ENCODE results near the gene HUWE1. TPM values are rescaled to one million over a fixed set of nuclear protein-coding genes. Genes with fewer than 3 reads are reported as not detected.

The HUWE1 gene
- total RNA-seq, 1 experiment from 2014 or later = 222 TPM

- intact Hi-C loops (cut with micrococcal nuclease; ENCODE audit: unreplicated experiment) = no loop called here
- H3K27ac ChIP-seq (ENCODE audit: low read depth, low read length, poor library complexity, severe bottlenecking) = no peak overlapping the region
- no peak overlapping the region for H3K4me3 ChIP-seq (ENCODE audit: low read depth, low read length, poor library complexity, severe bottlenecking)
- BruUV-seq (replicated peaks) = no TSS peak
- no peaks in the 10 kb centered on the region for H3K9me3 ChIP-seq (ENCODE audit: low read depth, low read length, poor library complexity, severe bottlenecking)
- ChIA-PET CTCF (no interaction called here), POLR2A (ENCODE audit: low non-redundant PET) (no interaction called here)
- no peaks in the 10 kb centered on the region for H3K36me3 ChIP-seq (ENCODE audit: insufficient read depth, low read length, poor library complexity, severe bottlenecking)
- TF ChIP-seq EZH2 (IDR thresholded peaks at IDR 0.05; ENCODE audit: borderline replicate concordance, low read depth, low read length, poor library complexity, severe bottlenecking) (no peak), CTCF (conservative IDR thresholded peaks at IDR 0.05; ENCODE audit: low read depth, low read length) (no peak)
- no peaks in the 10 kb centered on the region for H3K4me1 ChIP-seq (ENCODE audit: insufficient read depth, low read length, poor library complexity, severe bottlenecking)
- DNase-seq (ENCODE audit: low spot score) = no peak
- H3K27me3 ChIP-seq (replicated peaks; ENCODE audit: insufficient read depth, low read depth, low read length, poor library complexity) = no peaks in the 10 kb centered on the region
Measured at GRCh38 chrX:53704854-53705253, 18.3 kb upstream of the HUWE1 start.

GRCh38 chrX:53704294-53704693 is 17.8 kb upstream of the HUWE1 start:
- Histone ChIP-seq H3K27me3 (replicated peaks; ENCODE audit: insufficient read depth, low read depth, low read length, poor library complexity) (no peaks in the 10 kb centered on the region), H3K27ac (ENCODE audit: low read depth, low read length, poor library complexity, severe bottlenecking) (no peak overlapping the region), H3K9me3 (ENCODE audit: low read depth, low read length, poor library complexity, severe bottlenecking) (no peaks in the 10 kb centered on the region), H3K4me1 (ENCODE audit: insufficient read depth, low read length, poor library complexity, severe bottlenecking) (no peaks in the 10 kb centered on the region), H3K36me3 (ENCODE audit: insufficient read depth, low read length, poor library complexity, severe bottlenecking) (no peaks in the 10 kb centered on the region), H3K4me3 (ENCODE audit: low read depth, low read length, poor library complexity, severe bottlenecking) (no peak overlapping the region)
- TF ChIP-seq EZH2 (IDR thresholded peaks at IDR 0.05; ENCODE audit: borderline replicate concordance, low read depth, low read length, poor library complexity, severe bottlenecking) (no peak), CTCF (conservative IDR thresholded peaks at IDR 0.05; ENCODE audit: low read depth, low read length) (no peak)
- no TSS peak for BruUV-seq (replicated peaks)
- DNase-seq (ENCODE audit: low spot score) = no peak
- intact Hi-C loops (cut with micrococcal nuclease; ENCODE audit: unreplicated experiment) = no loop called here
- CTCF ChIA-PET = no interaction called here
- POLR2A ChIA-PET (ENCODE audit: low non-redundant PET) = no interaction called here

GRCh38 chrX:53695946-53696549 is 9.5 kb upstream of the HUWE1 start:
- no TSS peak for BruUV-seq (replicated peaks)
- no peak for DNase-seq (ENCODE audit: low spot score)
- TF ChIP-seq EZH2 (IDR thresholded peaks at IDR 0.05; ENCODE audit: borderline replicate concordance, low read depth, low read length, poor library complexity, severe bottlenecking) (no peak), CTCF (conservative IDR thresholded peaks at IDR 0.05; ENCODE audit: low read depth, low read length) (no peak)
- H3K36me3 ChIP-seq (ENCODE audit: insufficient read depth, low read length, poor library complexity, severe bottlenecking) = no peaks in the 10 kb centered on the region
- ChIA-PET CTCF (no interaction called here), POLR2A (ENCODE audit: low non-redundant PET) (no interaction called here)
- no peaks in the 10 kb centered on the region for H3K27me3 ChIP-seq (replicated peaks; ENCODE audit: insufficient read depth, low read depth, low read length, poor library complexity)
- H3K4me3 ChIP-seq (ENCODE audit: low read depth, low read length, poor library complexity, severe bottlenecking) = no peak overlapping the region
- no peak overlapping the region for H3K27ac ChIP-seq (ENCODE audit: low read depth, low read length, poor library complexity, severe bottlenecking)
- intact Hi-C loops (cut with micrococcal nuclease; ENCODE audit: unreplicated experiment) = no loop called here
- no peaks in the 10 kb centered on the region for H3K4me1 ChIP-seq (ENCODE audit: insufficient read depth, low read length, poor library complexity, severe bottlenecking)
- no peaks in the 10 kb centered on the region for H3K9me3 ChIP-seq (ENCODE audit: low read depth, low read length, poor library complexity, severe bottlenecking)

Measured in A673 (cell line).